ENCODE results near the gene XYLT1. TPM values are rescaled to one million over a fixed set of nuclear protein-coding genes. Genes with fewer than 3 reads are reported as not detected.
A peak's percentile ranks its signal among the peaks of the same experiment; 100 is the strongest.

The XYLT1 gene
- total and polyA plus RNA-seq, 9 of the 15 experiments (the other 6 are each of a cell fraction or from before 2014, with no cell fraction given) = 0.03 to 0.09 (median 0.08) TPM; not detected in 6

DNA sequence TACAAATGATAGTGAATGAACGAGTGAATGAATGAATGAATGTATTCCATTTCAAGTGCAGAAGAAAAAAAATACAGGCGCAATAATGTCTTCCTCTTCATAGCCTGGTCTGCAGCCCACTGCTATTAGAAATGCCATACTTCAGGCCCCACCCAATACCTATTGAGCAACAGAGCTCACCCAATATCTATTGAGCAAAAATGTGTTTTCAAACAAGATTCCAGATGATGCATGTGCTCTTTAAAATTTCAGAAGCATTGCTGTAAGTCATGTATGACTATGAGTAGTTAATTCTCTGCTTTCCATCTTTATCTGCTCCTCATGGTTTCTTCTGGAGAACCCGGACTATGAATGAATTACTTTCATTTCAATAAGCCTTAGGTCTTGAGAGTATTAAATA lies 308.2 kb downstream of the XYLT1 start:
- Histone ChIP-seq H3K9me3 (replicated peaks; ENCODE audit: control insufficient read depth, insufficient read depth, low read depth, low read length) (no peaks in the 10 kb centered on the region), H3K4me2 (ENCODE audit: insufficient read depth, low read length) (no peak overlapping the region), H2AFZ (ENCODE audit: low read depth, low read length) (no peak overlapping the region), H3K4me3 (no peak overlapping the region), H3K79me2 (ENCODE audit: control insufficient read depth, insufficient read depth, low read length) (no peaks in the 10 kb centered on the region), H3K36me3 (ENCODE audit: control insufficient read depth, insufficient read depth, low read length) (no peaks in the 10 kb centered on the region), H3K27me3 (ENCODE audit: control insufficient read depth in 2 of 2, insufficient read depth in 2 of 2, low read length in 2 of 2) (peaks cover 17 to 33% of the 10 kb centered on the region in 2 experiments), H3K27ac (ENCODE audit: extremely low read depth, low read depth, low read length) (no peak overlapping the region), H3K4me1 (replicated peaks in 1 of 2; ENCODE audit: control insufficient read depth in 2 of 2, insufficient read depth in 2 of 2, low read length in 2 of 2) (no peaks in the 10 kb centered on the region), H3K9ac (ENCODE audit: insufficient read depth in 1 of 2, low read depth in 2 of 2, low read length in 2 of 2) (no peak overlapping the region), H4K20me1 (replicated peaks; ENCODE audit: control insufficient read depth, insufficient read depth, low read length) (peaks cover 9% of the 10 kb centered on the region), H3K9me1 (ENCODE audit: control insufficient read depth, insufficient read depth, low read length) (no peaks in the 10 kb centered on the region)
- no TSS peak for BruUV-seq (replicated peaks)
- POLR2A ChIA-PET = interaction anchor here (1.9 kb wide), 1 partner anchor 15 kb away, joined by 4 read pairs; no protein-coding TSS in a partner anchor
- FAIRE-seq (no peak), DNase-seq (ENCODE audit: extremely low read depth in 1 of 4, low spot score in 3 of 4) (no peak), ATAC-seq (no peak)
- TF ChIP-seq TEAD1 (CRISPR knock-in tag; IDR thresholded peaks at IDR 0.05) = no peak
- peak; percentile 61; the same call in 1 of the 2 replicates for TF ChIP-seq ZNF24 (IDR thresholded peaks at IDR 0.05)
- no peak for TF ChIP-seq KDM2B (CRISPR knock-in tag; IDR thresholded peaks at IDR 0.05)
- TF ChIP-seq, protein P1, sequence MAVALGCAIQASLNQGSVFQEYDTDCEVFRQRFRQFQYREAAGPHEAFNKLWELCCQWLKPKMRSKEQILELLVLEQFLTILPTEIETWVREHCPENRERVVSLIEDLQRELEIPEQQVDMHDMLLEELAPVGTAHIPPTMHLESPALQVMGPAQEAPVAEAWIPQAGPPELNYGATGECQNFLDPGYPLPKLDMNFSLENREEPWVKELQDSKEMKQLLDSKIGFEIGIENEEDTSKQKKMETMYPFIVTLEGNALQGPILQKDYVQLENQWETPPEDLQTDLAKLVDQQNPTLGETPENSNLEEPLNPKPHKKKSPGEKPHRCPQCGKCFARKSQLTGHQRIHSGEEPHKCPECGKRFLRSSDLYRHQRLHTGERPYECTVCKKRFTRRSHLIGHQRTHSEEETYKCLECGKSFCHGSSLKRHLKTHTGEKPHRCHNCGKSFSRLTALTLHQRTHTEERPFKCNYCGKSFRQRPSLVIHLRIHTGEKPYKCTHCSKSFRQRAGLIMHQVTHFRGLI (CRISPR knock-in tag; IDR thresholded peaks at IDR 0.05) = no peak
- TF ChIP-seq, protein P2, sequence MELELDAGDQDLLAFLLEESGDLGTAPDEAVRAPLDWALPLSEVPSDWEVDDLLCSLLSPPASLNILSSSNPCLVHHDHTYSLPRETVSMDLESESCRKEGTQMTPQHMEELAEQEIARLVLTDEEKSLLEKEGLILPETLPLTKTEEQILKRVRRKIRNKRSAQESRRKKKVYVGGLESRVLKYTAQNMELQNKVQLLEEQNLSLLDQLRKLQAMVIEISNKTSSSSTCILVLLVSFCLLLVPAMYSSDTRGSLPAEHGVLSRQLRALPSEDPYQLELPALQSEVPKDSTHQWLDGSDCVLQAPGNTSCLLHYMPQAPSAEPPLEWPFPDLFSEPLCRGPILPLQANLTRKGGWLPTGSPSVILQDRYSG (tag; conservative IDR thresholded peaks at IDR 0.05; ENCODE audit: low read depth) = no peak
- no peak for TF ChIP-seq ZNF133 (CRISPR knock-in tag; IDR thresholded peaks at IDR 0.05)
- no peak for TF ChIP-seq RBM22 (IDR thresholded peaks at IDR 0.05; ENCODE audit: low read depth, low read length, poor library complexity, severe bottlenecking)
- no peak for TF ChIP-seq COPS2 (conservative IDR thresholded peaks at IDR 0.05)
- WGBS (ENCODE audit: insufficient coverage, low coverage, missing lambda C conversion rate) = 0% methylated on average over 3 of the region's 3 CpGs
- intact Hi-C loops (cut with micrococcal nuclease) = no loop called here
- CTCF ChIA-PET (ENCODE audit: low intra/inter-chr PET ratio) = no interaction called here
- in situ Hi-C loops (cut with MboI) = no loop called here

All from K562 (cell line).